Mesendoderm (in vitro differentiated cells): Measurements from ENCODE around the gene CCL1.

Source experiments
- DNase-seq: peaks from one replicate; pipeline ENCODE4 v3.0.0; 2013
- H2AK5ac ChIP-seq: 2 replicates; pipeline ENCODE4 v1.6.1; 2013; ENCODE audit warnings: low read length, inconsistent platforms
- H2BK120ac ChIP-seq: 2 replicates; pipeline ENCODE4 v1.6.1; 2013; ENCODE audit warnings: low read depth, mild to moderate bottlenecking, low read length, moderate library complexity, mixed read lengths
- H2BK15ac ChIP-seq: replicated peaks from 2 replicates; pipeline ENCODE4 v1.6.1; 2013; ENCODE audit warnings: low read depth, mild to moderate bottlenecking, moderate library complexity
- H2BK5ac ChIP-seq: 2 replicates; pipeline ENCODE4 v1.6.1; 2013; ENCODE audit warnings: low read length, inconsistent platforms
- H3K18ac ChIP-seq: 2 replicates; pipeline ENCODE4 v1.6.1; 2013; ENCODE audit warnings: mild to moderate bottlenecking, low read length, mixed read lengths
- H3K23ac ChIP-seq: one replicate; pipeline ENCODE4 v1.6.1; 2013; ENCODE audit warnings: low read length
- H3K27ac ChIP-seq: 2 replicates; pipeline ENCODE4 v1.5.1; 2013; ENCODE audit warnings: low read depth, mild to moderate bottlenecking, inconsistent platforms, low read length, moderate library complexity
- H3K27me3 ChIP-seq: 2 replicates; pipeline ENCODE4 v1.6.1; 2013; ENCODE audit warnings: low read length, control low read depth, mild to moderate bottlenecking, inconsistent platforms; ENCODE audit not compliant: insufficient read depth, poor library complexity
- H3K36me3 ChIP-seq: 2 replicates; pipeline ENCODE4 v1.6.1; 2013; ENCODE audit warnings: low read length, inconsistent platforms; ENCODE audit not compliant: control insufficient read depth, insufficient read depth
- H3K4ac ChIP-seq: one replicate; pipeline ENCODE4 v1.6.1; 2013; ENCODE audit warnings: low read depth, mild to moderate bottlenecking, low read length, moderate library complexity
- H3K4me1 ChIP-seq: 2 replicates; pipeline ENCODE4 v1.6.1; 2013; ENCODE audit warnings: low read depth, low read length, inconsistent platforms; ENCODE audit not compliant: control insufficient read depth
- H3K4me2 ChIP-seq: 2 replicates; pipeline ENCODE4 v1.6.1; 2013; ENCODE audit warnings: low read length
- H3K4me3 ChIP-seq: 2 replicates; pipeline ENCODE4 v1.5.1; 2013; ENCODE audit warnings: mild to moderate bottlenecking, low read length
- H3K56ac ChIP-seq: one replicate; pipeline ENCODE4 v1.6.1; 2013; ENCODE audit warnings: low read length
- H3K79me1 ChIP-seq: 2 replicates; pipeline ENCODE4 v1.6.1; 2013; ENCODE audit warnings: low read length, inconsistent platforms
- H3K79me2 ChIP-seq: 2 replicates; pipeline ENCODE4 v1.6.1; 2013; ENCODE audit warnings: mild to moderate bottlenecking, low read length; ENCODE audit not compliant: control insufficient read depth, insufficient read depth
- H3K9ac ChIP-seq: 2 replicates; pipeline ENCODE4 v1.6.1; 2013; ENCODE audit warnings: low read length, inconsistent platforms
- H4K5ac ChIP-seq: one replicate; pipeline ENCODE4 v1.6.1; 2013; ENCODE audit warnings: low read length
- H4K8ac ChIP-seq: one replicate; pipeline ENCODE4 v1.6.1; 2013; ENCODE audit warnings: low read depth, mild to moderate bottlenecking, control low read depth, low read length, moderate library complexity
- WGBS: extraction: QIAGEN DNeasy Blood & Tissue Kit; methylation state at CpG from one replicate; pipeline ENCODE4 v1.1.7; 2013; ENCODE audit warnings: low lambda C conversion rate, missing lambda C conversion rate; ENCODE audit not compliant: insufficient coverage; ENCODE audit errors: extremely low coverage; 5-methylcytosine and 5-hydroxymethylcytosine counted together

Gene CCL1

DNA sequence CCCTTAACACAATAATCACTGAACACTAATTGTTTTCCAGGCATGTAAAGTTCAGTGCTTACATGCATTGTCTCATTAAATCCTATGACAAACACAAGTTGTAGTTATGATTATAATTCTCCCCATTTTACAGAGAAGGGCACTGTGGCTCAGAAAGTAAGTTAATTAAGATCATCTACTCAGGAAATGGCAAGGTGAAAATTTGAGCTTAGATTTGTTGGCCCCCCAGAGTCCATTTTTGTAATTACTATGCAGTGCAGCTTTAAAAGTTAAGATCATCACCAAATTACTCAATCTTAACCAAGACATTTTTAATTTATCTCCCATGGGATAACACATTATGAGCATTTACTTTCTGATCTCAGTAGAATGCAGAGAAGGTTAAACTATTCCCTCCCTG lies 34.2 kb upstream of the CCL1 start:
- H3K9ac ChIP-seq, result no peak overlapping the region
- no peak overlapping the region for H2AK5ac ChIP-seq
- H3K79me2 ChIP-seq, result no peaks in the 10 kb centered on the region
- no peak overlapping the region for H4K5ac ChIP-seq
- no peak overlapping the region for H3K4ac ChIP-seq
- no peak overlapping the region for H3K4me3 ChIP-seq
- no peaks in the 10 kb centered on the region for H3K79me1 ChIP-seq
- H3K4me1 ChIP-seq, result peaks cover 3% of the 10 kb centered on the region
- no peak overlapping the region for H3K4me2 ChIP-seq
- H2BK15ac ChIP-seq, result no peak overlapping the region
- H3K36me3 ChIP-seq, result no peaks in the 10 kb centered on the region
- H3K56ac ChIP-seq, result no peak overlapping the region
- H3K27me3 ChIP-seq, result no peaks in the 10 kb centered on the region
- no peak overlapping the region for H3K27ac ChIP-seq
- no peak overlapping the region for H3K23ac ChIP-seq
- H4K8ac ChIP-seq, result no peak overlapping the region
- H2BK5ac ChIP-seq, result no peak overlapping the region
- H2BK120ac ChIP-seq, result no peak overlapping the region
- no peak overlapping the region for H3K18ac ChIP-seq
- DNase-seq, result no peak

DNA sequence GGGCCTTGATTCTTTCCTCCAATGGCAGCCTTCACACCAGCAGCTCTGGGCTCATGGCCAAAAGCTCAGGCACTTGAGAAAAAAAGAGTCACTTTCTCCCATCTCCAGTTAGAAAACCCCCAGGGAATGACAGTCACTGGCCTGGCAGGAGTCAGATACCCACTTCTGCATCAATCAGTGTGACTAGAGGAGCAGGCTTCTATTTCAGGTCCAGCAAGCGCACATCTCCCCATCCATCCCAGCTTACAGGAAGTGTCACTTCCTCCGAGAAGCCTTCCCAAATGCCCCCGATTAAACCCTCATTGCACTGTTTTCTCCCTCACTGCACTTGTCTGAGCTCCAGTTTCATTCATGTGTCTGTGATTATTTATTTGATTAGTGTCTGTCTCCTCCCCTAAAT lies 30.4 kb upstream of the CCL1 start:
- no CpG with 5 or more reads among the region's 3 CpGs for WGBS
- H2AK5ac ChIP-seq, result no peak overlapping the region
- no peak overlapping the region for H2BK120ac ChIP-seq

DNA sequence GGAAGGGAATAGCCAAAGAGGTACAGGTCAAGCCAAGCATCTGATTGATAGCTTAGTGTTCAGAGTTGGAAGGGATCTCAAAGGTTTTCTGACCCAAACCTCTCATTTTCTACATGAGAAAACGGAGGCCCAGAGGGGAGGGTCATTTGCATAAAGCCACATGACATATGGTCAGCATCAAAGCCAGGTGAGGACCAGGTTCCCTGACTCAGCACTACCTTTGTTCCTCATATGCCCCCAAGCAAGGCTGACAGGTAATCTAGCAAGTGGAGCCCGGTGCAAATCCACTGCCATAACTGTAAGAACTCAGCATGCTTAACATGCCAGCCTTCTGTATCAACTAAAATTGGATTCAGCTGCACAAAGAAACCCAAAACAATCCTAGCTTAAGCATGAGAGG lies 28.2 kb upstream of the CCL1 start:
- Histone ChIP-seq H3K27me3 (no peaks in the 10 kb centered on the region), H3K79me2 (no peaks in the 10 kb centered on the region), H2BK5ac (no peak overlapping the region), H3K18ac (no peak overlapping the region), H3K27ac (no peak overlapping the region), H3K4me1 (no peaks in the 10 kb centered on the region), H3K9ac (no peak overlapping the region), H3K36me3 (no peaks in the 10 kb centered on the region), H3K4ac (no peak overlapping the region), H2BK120ac (no peak overlapping the region), H3K23ac (no peak overlapping the region), H3K79me1 (no peaks in the 10 kb centered on the region), H4K8ac (no peak overlapping the region), H3K4me2 (no peak overlapping the region), H2BK15ac (no peak overlapping the region), H3K4me3 (no peak overlapping the region), H2AK5ac (no peak overlapping the region), H4K5ac (no peak overlapping the region), H3K56ac (no peak overlapping the region)
- WGBS, result no CpG with 5 or more reads among the region's 2 CpGs
- no peak for DNase-seq

More for the DNA sequence above, 30.4 kb upstream of the CCL1 start:
- no peak overlapping the region for H3K27ac ChIP-seq
- H2BK5ac ChIP-seq, result no peak overlapping the region
- no peak overlapping the region for H3K23ac ChIP-seq
- no peaks in the 10 kb centered on the region for H3K27me3 ChIP-seq
- no peak overlapping the region for H2BK15ac ChIP-seq
- H3K4ac ChIP-seq, result no peak overlapping the region
- no peak overlapping the region for H3K56ac ChIP-seq
- H3K79me1 ChIP-seq, result no peaks in the 10 kb centered on the region
- no peak overlapping the region for H4K8ac ChIP-seq
- no peak overlapping the region for H3K4me2 ChIP-seq
- no peak for DNase-seq
- H3K18ac ChIP-seq, result no peak overlapping the region
- H3K4me1 ChIP-seq, result peaks cover 3% of the 10 kb centered on the region
- H3K79me2 ChIP-seq, result no peaks in the 10 kb centered on the region
- no peak overlapping the region for H3K4me3 ChIP-seq
- H3K36me3 ChIP-seq, result no peaks in the 10 kb centered on the region
- H3K9ac ChIP-seq, result no peak overlapping the region
- no peak overlapping the region for H4K5ac ChIP-seq

DNA sequence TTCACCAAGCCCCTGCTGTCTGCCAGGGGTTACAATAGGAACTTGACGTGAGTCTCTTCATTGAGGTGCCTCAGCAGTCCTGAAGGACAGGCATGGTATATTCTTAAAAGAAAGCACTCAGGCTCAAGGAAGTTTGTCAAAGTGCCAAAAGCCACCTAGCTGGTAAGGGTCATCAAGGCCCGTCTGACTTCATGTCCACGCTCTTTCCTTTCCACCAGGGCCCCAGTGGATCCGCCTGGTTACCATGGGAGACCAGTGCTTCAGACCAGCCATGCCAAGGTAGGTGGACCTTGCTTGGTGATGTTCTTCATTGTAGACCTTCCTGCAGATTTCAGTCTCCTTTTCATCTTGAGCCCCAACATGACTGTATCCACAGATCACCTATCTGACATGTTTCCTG lies 27.6 kb upstream of the CCL1 start:
- H4K5ac ChIP-seq, result no peak overlapping the region
- no peaks in the 10 kb centered on the region for H3K4me1 ChIP-seq
- no peak overlapping the region for H3K9ac ChIP-seq
- H3K56ac ChIP-seq, result no peak overlapping the region
- H3K4me3 ChIP-seq, result no peak overlapping the region
- H2BK15ac ChIP-seq, result no peak overlapping the region
- H2BK120ac ChIP-seq, result no peak overlapping the region
- H2BK5ac ChIP-seq, result no peak overlapping the region
- H3K23ac ChIP-seq, result no peak overlapping the region
- no peak overlapping the region for H3K4me2 ChIP-seq
- no peak overlapping the region for H3K18ac ChIP-seq
- no peaks in the 10 kb centered on the region for H3K27me3 ChIP-seq
- no peak overlapping the region for H2AK5ac ChIP-seq
- no peak overlapping the region for H3K4ac ChIP-seq
- H4K8ac ChIP-seq, result no peak overlapping the region
- DNase-seq, result no peak
- no CpG with 5 or more reads among the region's 4 CpGs for WGBS
- H3K79me2 ChIP-seq, result no peaks in the 10 kb centered on the region
- no peak overlapping the region for H3K27ac ChIP-seq
- H3K79me1 ChIP-seq, result no peaks in the 10 kb centered on the region
- no peaks in the 10 kb centered on the region for H3K36me3 ChIP-seq

DNA sequence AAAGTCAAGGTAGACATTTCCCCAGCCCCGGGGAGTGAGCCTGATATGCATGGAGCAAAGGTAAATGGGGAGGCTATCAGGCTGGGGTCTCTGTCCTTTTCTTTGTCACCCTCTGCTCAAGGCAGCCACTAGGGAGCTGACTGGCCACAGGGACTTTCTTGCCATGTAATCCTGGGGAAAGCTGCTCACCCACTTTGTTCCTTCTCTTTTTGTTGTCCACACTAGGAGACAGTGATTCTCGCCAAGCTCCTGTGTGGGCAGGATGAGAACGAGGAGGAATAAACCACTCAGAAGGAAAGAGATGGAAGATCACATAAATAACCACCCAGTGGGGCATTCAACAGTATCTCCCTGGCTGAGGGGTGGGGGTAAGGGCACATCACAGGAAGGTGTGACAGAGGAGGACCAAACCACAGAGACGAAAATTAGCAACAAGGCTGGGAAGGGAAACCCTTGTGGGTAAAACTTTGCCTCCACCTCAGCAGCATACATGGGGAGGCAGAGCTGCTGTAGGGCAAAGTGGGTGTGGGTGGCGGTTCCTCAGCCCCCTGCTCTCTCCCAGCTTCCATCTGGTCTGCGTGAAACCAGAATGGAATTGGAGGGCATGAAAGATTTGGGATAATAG lies 26.2 kb upstream of the CCL1 start:
- H3K9ac ChIP-seq, result no peak overlapping the region
- no peak overlapping the region for H4K5ac ChIP-seq
- no peaks in the 10 kb centered on the region for H3K4me1 ChIP-seq
- no CpG with 5 or more reads among the region's 6 CpGs for WGBS
- no peak overlapping the region for H3K56ac ChIP-seq
- no peak overlapping the region for H4K8ac ChIP-seq
- no peaks in the 10 kb centered on the region for H3K36me3 ChIP-seq
- no peaks in the 10 kb centered on the region for H3K79me1 ChIP-seq
- H2BK15ac ChIP-seq, result no peak overlapping the region
- H3K4ac ChIP-seq, result no peak overlapping the region
- H3K27me3 ChIP-seq, result no peaks in the 10 kb centered on the region
- no peak for DNase-seq
- no peak overlapping the region for H2AK5ac ChIP-seq
- no peak overlapping the region for H2BK5ac ChIP-seq
- no peak overlapping the region for H3K4me2 ChIP-seq
- no peak overlapping the region for H3K23ac ChIP-seq
- H3K18ac ChIP-seq, result no peak overlapping the region
- no peak overlapping the region for H2BK120ac ChIP-seq
- H3K4me3 ChIP-seq, result no peak overlapping the region
- H3K79me2 ChIP-seq, result no peaks in the 10 kb centered on the region
- no peak overlapping the region for H3K27ac ChIP-seq

DNA sequence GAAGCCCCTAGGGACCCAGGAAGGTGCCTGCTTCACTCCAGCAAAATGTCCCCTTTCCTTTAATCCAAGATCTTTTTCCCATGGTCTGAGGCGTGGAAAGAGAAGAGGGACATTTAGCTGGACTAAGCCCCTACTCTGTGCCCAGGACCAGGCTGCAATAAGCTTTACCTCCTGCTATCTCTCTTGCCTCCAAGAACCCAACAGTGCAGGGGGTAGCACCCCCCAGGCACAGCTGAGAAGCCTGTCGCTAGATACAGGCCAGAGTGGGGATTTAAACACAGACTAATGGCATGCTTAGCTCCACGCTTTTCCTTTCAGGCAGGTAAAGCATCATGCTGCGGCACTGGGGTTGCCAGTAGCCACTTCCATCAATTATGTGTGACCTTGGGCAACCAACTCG lies 24.5 kb upstream of the CCL1 start:
- no peak for DNase-seq
- Histone ChIP-seq H3K56ac (no peak overlapping the region), H3K36me3 (no peaks in the 10 kb centered on the region), H2BK15ac (no peak overlapping the region), H3K9ac (no peak overlapping the region), H3K4me1 (peaks cover 2% of the 10 kb centered on the region), H3K79me1 (no peaks in the 10 kb centered on the region), H3K27me3 (no peaks in the 10 kb centered on the region), H3K23ac (no peak overlapping the region), H3K4me3 (no peak overlapping the region), H3K18ac (no peak overlapping the region), H4K8ac (no peak overlapping the region), H3K4me2 (no peak overlapping the region), H3K79me2 (no peaks in the 10 kb centered on the region), H4K5ac (no peak overlapping the region), H2BK5ac (no peak overlapping the region), H3K4ac (no peak overlapping the region), H2AK5ac (no peak overlapping the region), H2BK120ac (no peak overlapping the region), H3K27ac (no peak overlapping the region)
- no CpG with 5 or more reads among the region's 5 CpGs for WGBS
